K562 (cell line): ENCODE data around the gene PATL2. TPM values are rescaled to one million over a fixed set of nuclear protein-coding genes. Genes with fewer than 3 reads are reported as not detected.
A peak's percentile ranks its signal among the peaks of the same experiment; 100 is the strongest.

Experiments used
- ARID4B ChIP-seq: sonication (generic); formaldehyde crosslinking; IDR thresholded peaks from 2 replicates; pipeline ENCODE4 v1.8.0; 2022; ENCODE audit warnings: mild to moderate bottlenecking, missing genetic modification reagents
- CBX1 ChIP-seq: sonication (generic); IDR thresholded peaks from 2 replicates; pipeline ENCODE4 v1.6.1; 2016; ENCODE audit warnings: antibody characterized with exemption, low read depth, mild to moderate bottlenecking
- CCAR2 ChIP-seq: fragments of 200-400 bp; formaldehyde crosslinking; IDR thresholded peaks from 2 replicates; pipeline ENCODE4 v1.6.1; 2017; ENCODE audit warnings: mild to moderate bottlenecking, low read depth, low read length
- NR1H2 ChIP-seq: sonication (generic); formaldehyde crosslinking; IDR thresholded peaks from 2 replicates; pipeline ENCODE4 v1.4.0; 2020; ENCODE audit warnings: mild to moderate bottlenecking, missing genetic modification reagents
- OTX1 ChIP-seq: fragments of 450-650 bp; formaldehyde crosslinking; IDR thresholded peaks from 2 replicates; pipeline ENCODE4 v1.4.0; 2022; ENCODE audit warnings: mild to moderate bottlenecking
- POLR2AphosphoS2 ChIP-seq: IDR thresholded peaks from 2 replicates; pipeline ENCODE4 v1.6.1; 2012; ENCODE audit warnings: low read length, improper control_type of control experiment
- RBM25 ChIP-seq: fragments of 200-400 bp; formaldehyde crosslinking; IDR thresholded peaks from 2 replicates; pipeline ENCODE4 v1.6.1; 2018; ENCODE audit warnings: low read length, low read depth, moderate library complexity; ENCODE audit not compliant: severe bottlenecking
- SOX6 ChIP-seq: fragments of 450-650 bp; IDR thresholded peaks from 2 replicates; pipeline ENCODE4 v1.6.1; 2014; ENCODE audit warnings: mild to moderate bottlenecking
- STAT6 ChIP-seq: sonication (generic); formaldehyde crosslinking; IDR thresholded peaks from 2 replicates; pipeline ENCODE4 v1.8.1; 2023; ENCODE audit warnings: mild to moderate bottlenecking, missing genetic modification reagents
- THRA ChIP-seq: fragments of 450-650 bp; IDR thresholded peaks from 2 replicates; pipeline ENCODE4 v1.6.1; 2017; ENCODE audit warnings: mild to moderate bottlenecking, moderate library complexity
- ZMIZ1 ChIP-seq, 2 experiments: fragments of 150-350 bp in 1 of 2; IDR thresholded peaks; 2 replicates each; pipeline ENCODE4 v1.6.1; 2012 to 2016; ENCODE audit warnings: low read depth in 2 of 2, low read length in 2 of 2, mild to moderate bottlenecking in 1 of 2, moderate library complexity in 1 of 2
- ZNF436 ChIP-seq: fragments of 250-450, 450-650 bp; sonication (Bioruptor Pico); formaldehyde crosslinking; IDR thresholded peaks from 2 replicates; pipeline ENCODE4 v1.7.0; 2020; ENCODE audit warnings: mild to moderate bottlenecking
- polyA plus RNA-seq, 8 experiments: library from polyadenylated mRNA; depleted of rRNA in 4 of 8; stranded (reverse) in 5 of 8; unstranded in 3 of 8; fragments of >200 nt; fragmentation: Nextera tagmentation in 2 of 8; fragmentation: Illumina TruSeq in 1 of 8; extraction: Ambion mirVana in 2 of 8; extraction: Trizol in 1 of 8; gene quantifications; 2 replicates each; pipeline versions ENCODE4 v1.2.1 to v1.2.3, GENCODE V29; 2011 to 2014; ENCODE audit warnings: inconsistent platforms in 1 of 8, missing spikeins in 1 of 8
- total RNA-seq, 7 experiments: library from RNA; depleted of rRNA in 6 of 7; stranded (reverse); fragments of >200 nt in 6 of 7; fragmentation: Illumina TruSeq in 2 of 7; extraction: Trizol in 2 of 7; gene quantifications; 2 replicates each; pipeline versions ENCODE4 v1.2.1 to v1.2.3, GENCODE V29; 2011 to 2021; ENCODE audit warnings: low replicate concordance in 1 of 7
- TF ChIP-seq, protein P1 (sequence below): fragments of 450-650 bp; IDR thresholded peaks from 2 replicates; pipeline ENCODE4 v1.6.1; 2016

Gene PATL2
- total and polyA plus RNA-seq, 9 of the 15 experiments (the other 6 are each of a cell fraction or from before 2014, with no cell fraction given): 0.42 to 1.1 (median 0.86) TPM

DNA sequence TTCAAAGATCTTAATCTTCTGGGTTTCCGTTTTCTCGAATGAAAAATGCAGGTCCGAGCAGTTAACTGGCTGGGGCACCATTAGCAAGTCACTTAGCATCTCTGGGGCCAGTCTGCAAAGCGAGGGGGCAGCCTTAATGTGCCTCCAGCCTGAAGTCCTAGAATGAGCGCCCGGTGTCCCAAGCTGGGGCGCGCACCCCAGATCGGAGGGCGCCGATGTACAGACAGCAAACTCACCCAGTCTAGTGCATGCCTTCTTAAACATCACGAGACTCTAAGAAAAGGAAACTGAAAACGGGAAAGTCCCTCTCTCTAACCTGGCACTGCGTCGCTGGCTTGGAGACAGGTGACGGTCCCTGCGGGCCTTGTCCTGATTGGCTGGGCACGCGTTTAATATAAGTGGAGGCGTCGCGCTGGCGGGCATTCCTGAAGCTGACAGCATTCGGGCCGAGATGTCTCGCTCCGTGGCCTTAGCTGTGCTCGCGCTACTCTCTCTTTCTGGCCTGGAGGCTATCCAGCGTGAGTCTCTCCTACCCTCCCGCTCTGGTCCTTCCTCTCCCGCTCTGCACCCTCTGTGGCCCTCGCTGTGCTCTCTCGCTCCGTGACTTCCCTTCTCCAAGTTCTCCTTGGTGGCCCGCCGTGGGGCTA lies at the start of gene PATL2, which contains the start of gene B2M (continued):
- TF ChIP-seq THRA (no peak), ZNF436 (CRISPR knock-in tag) (no peak), CCAR2 (no peak), STAT6 (CRISPR knock-in tag) (peak; percentile 82; the same call in 1 of the 2 replicates), ZMIZ1 (IDR thresholded peaks at IDR 0.05; ENCODE audit: low read depth in 2 of 2, low read length in 2 of 2) (peak in 1 of 2 experiments; percentile 86; a peak in 2 of 4 replicates), SOX6 (peak; percentile 54; the same call in 1 of the 2 replicates), ARID4B (CRISPR knock-in tag) (peak; percentile 79), OTX1 (CRISPR knock-in tag) (0 out of 2 replicates have a peak, but pooled peaks have one; percentile 31), CBX1 (peak; percentile 78; the same call in 1 of the 2 replicates), RBM25 (peak; percentile 53), NR1H2 (no peak), POLR2AphosphoS2 (peak; percentile 93)
- TF ChIP-seq, protein P1, sequence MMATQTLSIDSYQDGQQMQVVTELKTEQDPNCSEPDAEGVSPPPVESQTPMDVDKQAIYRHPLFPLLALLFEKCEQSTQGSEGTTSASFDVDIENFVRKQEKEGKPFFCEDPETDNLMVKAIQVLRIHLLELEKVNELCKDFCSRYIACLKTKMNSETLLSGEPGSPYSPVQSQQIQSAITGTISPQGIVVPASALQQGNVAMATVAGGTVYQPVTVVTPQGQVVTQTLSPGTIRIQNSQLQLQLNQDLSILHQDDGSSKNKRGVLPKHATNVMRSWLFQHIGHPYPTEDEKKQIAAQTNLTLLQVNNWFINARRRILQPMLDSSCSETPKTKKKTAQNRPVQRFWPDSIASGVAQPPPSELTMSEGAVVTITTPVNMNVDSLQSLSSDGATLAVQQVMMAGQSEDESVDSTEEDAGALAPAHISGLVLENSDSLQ: peak; percentile 53; the same call in 1 of the 2 replicates
